Skin of body (tissue), 3 donors: Measurements from ENCODE around the gene CKAP4. TPM values are rescaled to one million over a fixed set of nuclear protein-coding genes. Genes with fewer than 3 reads are reported as not detected.
A peak's percentile ranks its signal among the peaks of the same experiment; 100 is the strongest.

Source experiments
- DNase-seq: peaks from one replicate; lab custom pipeline; 2025; lab: John Stamatoyannopoulos, UW
- small RNA-seq: library from RNA; depleted of rRNA; stranded (forward); fragments of <200 nt; gene quantifications from one replicate; pipeline ENCODE3, GENCODE V24; 2014; ENCODE audit warnings: low replicate concordance
- total RNA-seq: library from RNA; depleted of rRNA; stranded (reverse); fragments of >200 nt; gene quantifications from one replicate; pipeline ENCODE4 v1.2.3, GENCODE V29; 2014

CKAP4 gene
- total RNA-seq, 1 donor from 2014 or later, result 71.5 TPM

GRCh38 chr12:106204312-106204711 is 43.5 kb downstream of the CKAP4 start:
- DNase-seq, result no peak

- peak; percentile 45 for DNase-seq
Measured at GRCh38 chr12:106197906-106198623, 49.8 kb downstream of the CKAP4 start.

- DNase-seq, result peak; percentile 69
Measured at GRCh38 chr12:106195621-106196027, 52.2 kb downstream of the CKAP4 start.

- DNase-seq, result no peak
Measured at GRCh38 chr12:106194351-106194750, 53.5 kb downstream of the CKAP4 start.

- DNase-seq, result no peak
Measured at GRCh38 chr12:106193394-106194215, 54.2 kb downstream of the CKAP4 start.

- no peak for DNase-seq
Measured at GRCh38 chr12:106192659-106193393, 55.0 kb downstream of the CKAP4 start.

- DNase-seq, result no peak
Measured at GRCh38 chr12:106190581-106190980, 57.2 kb downstream of the CKAP4 start.

- DNase-seq, result no peak
Measured at GRCh38 chr12:106189341-106189740, 58.5 kb downstream of the CKAP4 start.

GRCh38 chr12:106188256-106188655 is 59.6 kb downstream of the CKAP4 start:
- no peak for DNase-seq

Small RNA genes within 50 kb of the gene (small RNA-seq; reads per million reads assigned to genes)
- not detected for gene RNU7-94P

Other genes starting within 250 kb of the CKAP4 start
- 24.5 TPM for gene NUAK1, start 109.1 kb downstream of the CKAP4 start, total RNA-seq
- gene TCP11L2, start 54.7 kb upstream of the CKAP4 start, total RNA-seq, result 61.7 TPM
- gene POLR3B, start 109.7 kb upstream of the CKAP4 start, total RNA-seq, result 13.9 TPM